GM19324 (cell line): Measurements from ENCODE around the gene LLGL2.
A peak's percentile ranks its signal among the peaks of the same experiment; 100 is the strongest.

ENCODE experiments used
- ATAC-seq: cut with Tn5 transposase; IDR thresholded peaks from one replicate; pipeline ENCODE4 v1.9.1; 2021; ENCODE audit warnings: mild to moderate bottlenecking, moderate library complexity; ENCODE audit not compliant: unreplicated experiment, low FRiP score

LLGL2 gene

DNA sequence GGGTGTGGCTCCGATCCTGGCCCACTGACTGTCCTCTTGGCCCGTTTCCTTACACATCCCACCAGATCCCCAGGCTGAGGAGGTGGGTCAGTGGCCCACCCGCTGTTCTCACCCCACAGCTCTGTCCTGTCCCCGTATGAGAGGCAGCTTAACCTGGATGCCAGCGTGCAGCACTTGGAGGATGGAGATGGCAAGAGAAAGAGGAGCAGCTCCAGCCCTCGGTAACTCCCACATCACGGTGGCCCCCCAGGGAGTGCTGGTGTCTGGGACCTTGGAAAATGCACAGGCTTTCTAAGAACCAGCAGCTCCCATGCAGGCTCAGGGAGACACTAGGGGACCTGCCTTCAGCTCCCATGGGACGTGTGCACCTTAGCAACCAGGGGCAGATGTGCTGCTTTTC lies 4.2 kb upstream of the LLGL2 start:
- no peak for ATAC-seq

DNA sequence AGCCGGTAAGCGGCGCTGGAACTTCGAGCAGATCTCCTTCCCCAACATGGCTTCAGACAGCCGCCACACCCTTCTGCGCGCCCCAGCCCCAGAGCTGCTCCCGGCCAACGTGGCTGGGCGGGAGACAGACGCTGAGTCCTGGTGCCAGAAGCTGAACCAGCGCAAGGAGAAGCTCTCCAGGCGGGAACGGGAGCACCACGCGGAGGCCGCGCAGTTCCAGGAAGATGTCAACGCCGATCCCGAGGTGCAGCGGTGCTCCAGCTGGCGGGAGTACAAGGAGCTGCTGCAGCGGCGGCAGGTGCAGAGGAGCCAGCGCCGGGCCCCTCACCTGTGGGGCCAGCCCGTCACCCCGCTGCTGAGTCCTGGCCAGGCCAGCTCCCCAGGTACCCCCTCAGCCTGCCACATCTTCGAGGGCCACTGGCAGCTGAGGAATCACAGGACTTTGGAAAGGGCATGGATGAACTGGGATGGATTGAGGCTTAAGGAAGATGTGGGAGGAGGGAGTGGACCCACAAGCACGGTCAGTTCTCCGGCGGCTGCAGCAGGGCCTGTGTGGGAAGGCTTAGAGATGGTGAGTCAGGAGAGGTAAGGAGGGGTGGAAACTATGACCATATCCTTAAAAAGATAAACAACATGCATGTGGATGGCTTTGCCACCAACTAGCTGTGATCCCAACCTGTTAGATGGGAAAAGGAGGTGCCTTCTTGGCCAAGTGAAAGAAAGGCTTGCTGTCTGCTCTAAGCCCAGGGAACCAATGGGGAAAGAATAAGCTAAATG lies 3.4 kb upstream of the LLGL2 start:
- ATAC-seq = no peak

DNA sequence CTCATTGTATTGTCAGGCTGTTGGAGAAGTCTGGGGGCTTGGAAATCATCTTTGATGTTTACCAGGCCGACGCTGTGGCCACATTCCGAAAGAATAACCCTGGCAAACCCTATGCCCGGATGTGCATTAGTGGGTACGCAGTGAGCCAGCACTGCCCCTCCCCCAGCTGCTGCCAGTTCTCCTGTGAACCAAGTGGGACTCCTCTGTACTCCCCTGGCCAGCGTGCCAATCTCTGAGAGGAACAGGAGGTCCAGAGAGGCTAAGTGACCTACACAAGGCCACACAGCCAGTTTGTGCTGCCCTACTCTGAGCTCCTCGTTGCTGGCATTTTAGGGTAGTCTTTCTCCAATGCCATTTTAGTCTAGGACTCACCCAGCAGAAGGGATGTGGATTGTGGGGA lies 1.9 kb upstream of the LLGL2 start:
- ATAC-seq = no peak

DNA sequence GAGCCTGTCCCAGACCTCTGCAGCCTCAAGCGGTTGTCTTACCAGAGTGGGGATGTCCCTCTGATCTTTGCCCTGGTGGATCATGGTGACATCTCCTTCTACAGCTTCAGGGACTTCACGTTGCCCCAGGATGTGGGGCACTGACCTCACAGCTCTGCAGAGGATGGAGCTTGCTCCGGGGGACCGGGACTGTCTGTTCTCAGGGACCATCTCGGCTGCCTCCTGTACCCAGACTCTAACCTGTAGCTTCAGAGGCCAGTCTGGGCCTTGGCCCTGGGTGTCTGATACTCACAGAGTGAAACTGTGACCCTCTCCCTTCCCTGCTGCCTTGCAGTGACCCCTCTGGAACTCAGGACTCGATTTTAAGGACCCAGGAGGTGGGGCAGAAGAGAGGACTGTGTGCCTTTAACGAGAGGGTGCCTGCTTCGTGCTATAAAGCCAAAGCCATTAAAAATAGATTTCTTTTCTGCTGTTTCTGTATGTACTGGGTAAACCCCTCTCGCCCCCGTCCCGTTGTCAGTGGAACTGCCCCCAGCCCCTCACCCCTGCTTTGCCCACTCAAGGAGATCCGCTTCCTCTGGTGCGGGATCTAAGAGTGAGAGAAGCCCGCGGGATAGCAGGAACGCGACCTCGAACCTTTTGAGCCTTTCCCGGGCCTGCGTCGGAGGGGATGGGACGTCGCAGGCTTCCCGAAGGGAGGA lies 1.1 kb upstream of the LLGL2 start:
- ATAC-seq = no peak

DNA sequence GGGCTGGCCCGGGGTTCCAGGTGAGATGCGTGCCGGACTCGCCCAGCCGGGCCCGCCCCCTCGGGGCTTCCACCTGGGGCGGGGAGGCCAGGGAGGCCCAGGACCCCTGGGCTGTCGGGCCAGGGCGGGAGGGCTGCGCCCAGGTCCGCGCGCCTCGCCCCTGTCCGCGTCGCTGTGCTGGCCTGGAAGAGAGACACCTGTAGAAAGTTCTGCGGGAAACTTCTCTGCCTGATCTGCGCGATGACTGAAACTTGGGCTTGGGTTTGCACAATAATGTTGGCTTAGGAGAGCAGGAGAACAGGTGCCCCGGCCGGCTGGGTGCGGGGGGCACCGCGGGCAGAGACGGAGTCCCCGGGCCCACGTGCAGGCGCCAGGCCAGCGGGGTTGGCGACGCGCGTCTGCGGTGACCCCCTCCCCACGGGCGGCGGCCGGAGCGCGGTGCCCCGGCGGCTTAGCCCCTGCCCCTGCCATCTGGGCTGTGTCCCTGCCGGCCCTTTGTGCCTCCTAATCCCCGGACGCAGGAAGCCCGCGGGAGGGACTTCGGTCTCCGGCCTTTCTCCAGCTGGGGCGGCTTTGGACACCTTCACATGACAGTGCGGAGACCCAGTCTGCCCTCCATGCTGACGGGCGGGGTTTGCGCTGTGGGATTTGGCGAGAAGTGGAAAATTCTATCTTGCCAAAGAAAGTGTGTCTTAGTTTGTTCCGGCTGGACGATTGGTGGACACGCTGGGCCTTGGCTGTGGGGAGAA lies 483 bp downstream of the LLGL2 start:
- peak; percentile 11 for ATAC-seq

DNA sequence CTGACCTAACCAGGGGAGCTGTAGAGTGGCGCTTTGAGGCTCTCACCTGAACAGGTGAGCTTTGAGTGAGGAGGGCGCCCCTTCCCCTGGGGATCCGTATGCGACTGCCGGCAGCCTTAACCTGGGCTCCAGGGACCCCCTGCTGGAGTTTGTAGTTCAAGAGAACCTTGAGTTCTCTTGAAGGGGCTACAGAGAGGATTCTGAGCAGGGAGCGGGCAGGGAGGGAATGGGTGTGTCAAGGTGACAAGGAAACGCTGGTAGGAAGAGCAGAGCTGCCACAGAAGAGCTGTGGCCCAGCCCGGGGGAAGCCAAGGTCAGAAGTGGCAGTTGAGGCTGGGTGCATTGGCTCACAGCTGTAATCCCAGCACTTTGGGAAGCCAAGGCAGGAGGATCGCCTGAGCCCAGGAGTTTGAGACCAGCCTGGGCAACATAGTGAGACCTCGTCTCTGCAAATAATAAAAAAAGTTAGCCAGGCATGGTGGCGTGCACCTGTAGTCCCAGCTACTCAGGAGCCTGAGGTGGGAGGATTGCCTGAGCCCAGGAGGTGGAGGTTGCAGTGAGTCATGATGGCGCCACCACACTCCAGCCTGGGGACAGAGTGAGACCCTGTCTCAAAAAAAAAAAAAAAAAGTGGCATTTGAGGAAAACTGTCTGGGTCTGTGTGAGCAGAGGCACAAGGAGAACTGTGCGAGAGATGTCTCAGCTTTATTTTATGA lies 1.2 kb downstream of the LLGL2 start:
- ATAC-seq = no peak

DNA sequence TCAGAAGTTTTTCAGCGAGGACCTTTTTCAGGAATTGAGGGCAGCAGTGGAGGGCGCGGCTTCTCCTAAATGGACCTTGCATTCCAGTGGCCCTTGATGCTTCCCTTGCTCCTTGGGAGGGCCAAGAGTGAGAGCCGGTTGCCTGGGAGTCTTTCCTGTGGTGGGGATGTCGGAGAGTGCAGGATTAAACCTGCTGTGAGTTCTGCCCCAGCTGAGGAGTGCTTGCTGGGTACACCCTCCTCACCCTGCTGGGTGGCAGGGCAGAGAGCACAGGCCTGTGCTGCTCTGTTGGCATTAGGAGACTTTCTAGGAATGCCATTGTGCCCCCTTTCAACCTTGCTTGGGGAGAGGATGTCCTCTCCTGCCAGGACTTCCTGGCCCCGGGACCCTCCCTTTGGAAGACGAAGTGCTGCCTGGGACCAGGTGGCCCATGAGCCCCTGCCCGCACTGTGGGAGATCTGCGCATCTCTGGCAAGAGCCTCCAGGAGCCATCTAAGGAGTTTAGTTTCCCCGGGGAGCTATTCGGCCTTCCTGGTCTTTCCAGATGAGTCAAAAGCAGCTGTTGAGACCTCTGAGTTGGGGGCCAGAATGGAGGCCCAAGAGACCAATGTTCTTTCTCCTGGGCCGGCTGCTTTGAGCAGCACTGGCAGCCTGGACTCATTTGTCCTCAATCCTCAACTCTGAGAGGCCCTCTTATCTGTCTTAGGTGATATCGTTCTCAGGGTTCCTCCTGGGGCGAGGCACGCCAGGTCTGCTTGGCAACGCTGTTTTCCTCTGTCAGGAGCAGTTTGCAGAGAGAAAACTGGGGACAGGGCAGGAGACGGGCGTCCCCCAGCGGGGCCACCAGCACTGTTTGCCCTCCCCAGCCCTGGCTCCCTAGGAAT lies 5.6 kb downstream of the LLGL2 start:
- ATAC-seq = no peak

DNA sequence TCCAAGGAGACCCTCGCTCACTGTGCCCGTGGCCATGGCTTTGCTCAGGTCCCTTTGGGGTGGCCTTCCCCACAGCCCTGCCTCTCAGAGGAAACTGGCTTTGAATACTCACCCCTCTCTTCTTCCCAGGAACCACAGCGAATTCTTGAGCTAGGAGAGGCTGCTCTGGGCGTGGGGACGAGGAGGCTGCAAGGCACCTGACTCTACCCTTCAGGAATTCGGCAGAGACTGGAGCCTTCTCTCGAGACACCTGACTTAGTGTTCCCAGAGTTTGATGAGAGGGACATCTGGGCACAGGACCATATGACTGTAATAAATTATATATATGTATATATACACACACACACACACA lies 6.2 kb downstream of the LLGL2 start:
- no peak for ATAC-seq

DNA sequence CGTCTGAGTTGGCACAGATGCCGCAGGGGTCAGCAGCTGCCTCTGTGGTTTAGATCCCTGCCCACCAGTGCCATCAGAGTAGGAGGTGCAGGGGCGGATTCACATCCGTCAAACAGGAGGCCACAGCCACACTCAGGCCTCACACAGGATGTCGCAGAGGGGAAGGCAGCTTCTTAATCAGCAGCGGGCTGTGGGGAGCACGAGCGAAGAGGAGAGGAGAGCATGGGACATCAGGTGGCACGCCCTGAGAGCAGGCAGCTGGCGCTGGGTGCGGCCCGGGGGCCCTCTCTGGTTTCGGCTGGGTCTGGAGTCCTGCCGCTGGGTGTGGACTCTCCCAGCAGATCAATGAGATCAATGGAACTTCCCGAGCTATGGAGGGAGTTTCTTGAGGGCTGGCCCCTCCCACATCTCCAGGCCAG lies 9.6 kb downstream of the LLGL2 start:
- ATAC-seq = no peak

DNA sequence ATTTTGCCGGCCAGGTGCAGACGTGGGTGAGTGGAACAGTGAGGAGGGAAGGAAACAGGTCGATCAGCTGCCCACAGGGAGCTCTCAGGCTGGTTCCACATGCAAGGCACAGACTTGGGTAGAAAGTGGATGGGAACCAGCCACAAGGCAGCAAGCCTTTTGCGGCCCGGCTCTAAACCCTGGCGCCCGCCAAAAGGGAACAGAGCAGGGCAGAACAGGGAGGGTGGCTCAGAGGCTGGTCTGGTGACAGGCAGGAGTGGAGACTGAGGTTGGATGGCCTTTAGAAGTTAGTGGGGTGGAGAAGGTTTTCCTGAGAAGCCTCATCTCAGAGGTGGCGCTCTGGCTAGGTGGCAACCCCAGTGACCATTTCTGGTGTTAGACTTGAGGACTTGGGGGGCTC lies 10.4 kb downstream of the LLGL2 start:
- ATAC-seq = no peak

DNA sequence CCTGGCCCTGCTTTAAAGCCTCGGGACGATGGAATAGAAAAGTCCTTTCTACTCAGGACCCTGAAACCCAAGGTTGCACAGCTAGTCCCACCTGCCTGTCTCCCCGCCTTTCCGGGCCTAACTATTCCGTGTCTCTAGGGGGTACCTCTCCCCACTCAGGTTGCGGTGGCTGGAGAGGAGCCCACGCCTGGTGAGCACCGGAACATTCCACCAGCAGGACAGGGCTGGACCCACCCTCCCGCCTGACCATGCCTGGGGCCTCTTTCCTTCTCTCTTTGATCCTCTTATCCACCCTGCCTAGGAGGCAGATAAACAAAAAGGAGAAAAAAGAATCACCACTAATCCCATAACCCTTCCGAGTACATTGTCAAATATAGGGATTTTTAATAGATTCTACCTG lies 10.9 kb downstream of the LLGL2 start:
- no peak for ATAC-seq

DNA sequence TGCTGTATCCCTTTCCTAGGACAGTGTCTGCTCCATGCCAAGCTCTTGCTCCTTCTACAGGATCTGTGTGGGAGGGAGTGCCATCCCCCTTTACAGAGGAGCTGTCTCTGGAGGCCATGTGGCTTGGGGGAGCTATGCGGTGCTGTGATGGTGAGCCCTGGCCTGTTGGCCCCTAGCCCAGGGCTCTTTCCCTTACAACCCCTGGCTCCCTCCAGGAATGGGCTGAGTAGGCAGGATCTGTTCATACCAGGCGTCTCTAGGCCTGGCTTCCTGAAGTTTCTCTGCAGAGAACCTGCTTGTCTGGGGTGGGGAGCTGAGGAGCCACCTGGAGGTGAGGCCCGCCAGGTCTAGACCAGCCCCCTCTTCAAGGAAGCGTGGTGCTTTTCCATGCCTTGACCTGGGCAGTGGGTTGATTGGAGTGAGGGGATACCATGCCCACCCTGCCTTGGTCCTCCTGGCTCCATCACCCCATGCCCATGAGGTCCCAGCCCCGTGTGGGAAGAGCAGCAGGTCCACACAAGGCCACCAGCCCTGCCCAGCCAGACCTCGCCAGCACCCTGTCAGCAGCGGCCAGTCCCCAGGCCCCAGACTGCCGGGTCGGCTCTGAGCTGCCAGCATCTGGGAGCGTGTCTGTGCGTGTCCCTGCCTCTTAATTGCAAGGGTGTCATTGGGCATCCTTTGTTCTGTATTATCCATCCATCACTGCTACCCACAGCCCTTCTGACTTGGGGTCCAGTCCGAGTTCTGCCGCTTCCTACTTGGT lies 14.7 kb downstream of the LLGL2 start:
- ATAC-seq = no peak

DNA sequence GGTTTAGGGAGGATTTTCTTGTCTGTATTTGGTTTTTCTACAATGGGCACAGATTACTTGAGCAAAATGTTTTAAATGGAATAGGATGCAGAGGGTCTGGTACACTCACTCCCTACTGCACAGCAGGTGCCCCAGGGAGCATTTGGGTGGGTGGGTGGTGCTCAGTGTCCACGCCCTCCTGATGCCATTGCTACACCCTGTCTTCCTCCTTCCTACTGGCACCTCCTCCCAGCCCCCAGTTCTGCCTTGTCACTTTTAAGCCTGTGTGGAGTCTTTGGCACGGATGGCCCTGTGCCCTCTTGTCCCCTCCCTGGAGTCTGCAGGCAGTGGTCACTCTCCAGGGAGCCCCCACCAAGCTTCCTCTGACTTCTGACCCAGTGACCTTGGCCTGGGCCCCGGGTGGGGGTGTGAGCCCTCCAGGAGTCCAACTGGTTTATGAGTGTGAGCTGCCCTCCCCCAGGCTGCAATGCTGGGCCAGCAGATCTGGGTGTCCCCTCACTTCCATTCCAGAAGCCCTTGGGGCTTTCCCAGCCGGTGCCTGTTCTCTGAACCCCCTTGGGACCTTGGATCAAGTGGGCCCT lies 15.5 kb downstream of the LLGL2 start:
- ATAC-seq = no peak

DNA sequence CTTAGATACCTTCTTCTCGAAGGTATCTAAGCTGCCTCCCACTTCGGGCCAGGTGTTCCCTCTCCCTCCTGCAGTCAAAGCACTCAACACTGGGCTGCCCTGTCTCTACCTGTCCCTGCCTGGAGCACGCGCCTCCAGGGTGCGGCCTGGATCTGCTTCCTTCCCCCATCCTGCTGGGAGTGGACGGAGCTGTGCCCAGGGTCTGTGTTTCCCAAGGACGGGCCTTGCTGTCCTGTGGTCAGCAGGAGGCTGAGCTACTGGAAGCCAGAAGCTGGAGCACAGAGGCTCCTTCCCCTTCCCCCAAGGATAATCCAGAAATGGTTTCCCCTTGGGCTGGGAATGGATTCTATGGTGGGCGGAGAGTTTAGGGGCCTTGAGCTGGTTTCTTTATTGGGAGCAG lies 16.7 kb downstream of the LLGL2 start:
- no peak for ATAC-seq

DNA sequence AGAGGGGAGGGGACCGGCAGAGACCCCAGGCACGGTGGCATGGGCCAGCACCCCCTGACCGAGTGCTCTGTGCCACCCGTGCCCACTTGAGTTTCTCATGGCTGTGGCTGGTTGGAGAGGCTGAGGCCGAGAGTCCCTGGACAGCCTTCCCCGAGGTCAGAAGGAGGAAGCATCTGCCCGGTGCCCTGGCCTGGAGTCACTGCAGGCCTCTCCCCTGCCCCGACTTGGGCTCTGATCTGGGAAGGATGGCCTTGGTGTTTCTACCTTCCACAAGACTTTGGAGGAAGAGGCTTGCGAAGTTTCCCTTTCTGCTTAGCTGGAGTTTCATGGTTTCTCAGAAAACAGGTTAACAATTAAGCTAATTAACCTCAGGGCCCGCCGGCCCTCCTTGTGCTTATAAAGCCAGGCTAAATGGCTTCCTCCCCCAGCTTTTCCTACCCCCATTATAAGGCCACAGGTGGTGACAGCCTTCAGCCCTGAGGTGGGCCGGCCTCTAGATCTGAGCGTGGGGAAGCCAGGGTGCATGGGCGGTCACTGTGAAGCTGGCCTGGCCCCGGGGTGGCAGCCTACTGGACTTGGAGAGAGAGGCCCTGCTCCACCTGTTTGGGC lies 17.3 kb downstream of the LLGL2 start:
- no peak for ATAC-seq

DNA sequence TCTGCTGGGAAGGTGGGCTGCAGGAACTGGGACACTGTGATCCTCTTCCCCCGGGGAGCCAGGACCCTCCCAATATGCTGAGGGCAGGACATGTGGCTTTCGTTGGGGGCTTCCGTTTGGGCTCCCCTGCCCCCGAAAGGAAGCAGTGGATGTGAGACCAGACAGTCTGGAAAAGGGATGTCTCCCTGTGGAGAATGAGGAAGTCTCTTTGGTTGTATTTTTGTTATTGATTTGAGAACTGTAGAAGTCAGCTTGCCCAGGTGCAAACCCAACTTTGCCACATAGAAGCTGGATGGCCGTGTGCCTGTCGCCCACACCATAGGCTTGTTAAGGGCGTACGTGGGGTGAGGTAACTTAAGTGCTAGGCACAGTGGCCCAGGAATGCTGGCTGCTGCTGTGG lies 18.8 kb downstream of the LLGL2 start:
- ATAC-seq = no peak

DNA sequence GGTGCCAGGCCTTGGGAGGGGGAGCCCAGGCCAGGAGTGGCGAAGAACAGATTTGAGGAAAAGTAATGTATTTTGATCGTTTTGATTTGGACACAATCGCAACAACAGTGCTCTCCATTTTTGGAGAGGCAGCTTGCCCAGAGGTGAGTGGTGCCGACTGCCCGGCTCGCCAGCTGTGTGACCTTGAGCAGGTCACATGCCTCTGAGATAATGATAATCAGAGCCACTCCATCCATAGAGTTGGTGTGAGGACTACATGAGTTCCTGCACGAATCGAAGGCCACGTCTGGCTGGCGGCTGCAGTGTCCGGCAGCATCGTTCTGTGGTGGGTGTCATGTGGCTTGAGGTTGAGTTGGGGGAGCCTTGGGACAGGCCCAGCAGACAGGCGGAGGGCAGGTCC lies 20.7 kb downstream of the LLGL2 start:
- no peak for ATAC-seq

DNA sequence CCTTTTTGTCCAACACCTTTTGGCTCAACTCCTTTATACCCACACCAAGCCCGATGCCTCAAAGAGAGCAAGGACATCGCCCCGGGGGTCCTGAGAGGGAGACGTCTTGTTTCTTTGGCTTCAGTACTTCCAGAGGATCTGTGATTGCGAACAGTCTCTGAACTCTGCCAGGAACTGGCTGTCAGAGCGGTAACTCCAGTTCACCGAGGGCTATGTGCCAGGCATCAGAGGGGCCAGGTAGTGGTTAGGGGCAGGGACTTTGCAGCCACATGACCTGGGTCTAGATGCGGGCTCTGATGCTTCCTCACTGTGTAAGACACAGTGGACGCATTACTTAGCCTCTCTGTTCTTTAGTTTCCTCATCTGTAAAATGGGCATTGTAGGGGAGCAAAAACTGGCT lies 21.6 kb downstream of the LLGL2 start:
- ATAC-seq = no peak

DNA sequence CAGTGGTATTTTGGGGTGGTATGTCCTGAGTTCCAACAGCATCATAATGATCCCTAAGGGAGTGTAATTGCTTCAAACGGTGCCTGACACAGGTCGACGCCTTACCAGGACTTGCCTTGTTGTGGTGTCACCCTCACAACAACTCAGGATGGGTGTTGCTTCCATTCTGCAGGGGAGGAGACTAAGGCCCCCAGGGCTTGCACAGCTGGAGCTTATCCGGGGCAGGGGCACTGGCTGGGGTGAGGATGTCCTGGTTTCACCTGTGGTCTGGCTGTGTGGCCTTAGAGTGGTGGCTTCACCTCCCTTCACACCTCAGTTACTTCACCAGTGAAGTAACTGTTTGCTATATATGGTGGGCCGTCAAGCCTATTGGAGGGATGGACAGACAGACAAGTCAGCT lies 23.3 kb downstream of the LLGL2 start:
- no peak for ATAC-seq
